ENCODE results near the gene RBM20. TPM values are rescaled to one million over a fixed set of nuclear protein-coding genes. Genes with fewer than 3 reads are reported as not detected.

The RBM20 gene
- total RNA-seq, 1 experiment from 2014 or later, result not detected

DNA sequence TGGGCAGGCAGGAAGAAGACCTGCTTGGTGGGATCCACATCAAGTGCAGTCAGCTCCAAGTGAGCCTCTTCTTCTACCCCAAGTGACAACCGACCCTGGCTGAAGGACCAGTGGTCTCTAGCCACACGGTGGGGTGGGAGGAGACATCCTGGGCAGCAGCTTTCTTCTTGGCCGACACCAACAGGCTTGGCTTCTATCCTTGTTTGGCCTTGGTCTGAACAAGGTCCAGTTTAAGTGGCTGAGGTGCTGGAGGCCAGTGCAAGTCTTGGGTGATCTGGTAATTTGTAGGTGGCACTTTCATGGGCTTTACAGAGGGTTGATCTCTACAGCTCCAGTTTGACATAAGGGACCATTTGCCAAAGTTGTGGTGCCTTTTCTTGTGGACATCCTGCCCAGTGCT is 164.0 kb downstream of the RBM20 start:
- BruUV-seq (replicated peaks), result no TSS peak
- H3K27ac Mint-ChIP-seq (ENCODE audit: unreplicated experiment), result no peak overlapping the region

DNA sequence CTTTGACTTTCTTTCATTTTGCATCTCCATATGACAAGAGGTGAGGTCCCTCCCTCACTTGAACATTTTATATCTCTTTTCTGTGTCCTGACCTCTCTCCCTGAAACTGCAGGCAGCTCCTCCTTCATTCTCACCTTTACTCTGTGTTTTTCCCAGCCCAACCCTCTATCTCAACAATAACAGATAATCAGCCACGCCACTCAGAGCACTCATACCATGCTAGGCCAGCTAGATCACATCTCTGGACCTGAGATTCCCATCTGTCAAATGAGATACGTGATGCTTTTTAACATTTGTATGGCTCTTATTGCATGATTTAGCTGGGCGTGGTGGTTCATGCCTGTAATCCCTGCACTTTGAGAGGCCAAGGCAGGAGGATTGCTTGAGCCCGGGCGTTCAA is 164.5 kb downstream of the RBM20 start:
- CTCF ChIA-PET, result no interaction called here
- BruUV-seq (replicated peaks), result no TSS peak
- no peaks in the 10 kb centered on the region for H3K4me1 Mint-ChIP-seq (ENCODE audit: low read depth, unreplicated experiment)

More for the DNA sequence above, 164.0 kb downstream of the RBM20 start:
- Mint-ChIP-seq H3K9me3 (ENCODE audit: low read depth, unreplicated experiment) (no peaks in the 10 kb centered on the region), H3K36me3 (ENCODE audit: insufficient read depth, unreplicated experiment) (no peaks in the 10 kb centered on the region), H3K4me3 (ENCODE audit: low read depth, unreplicated experiment) (no peak overlapping the region), H3K27me3 (ENCODE audit: unreplicated experiment) (peaks cover 8% of the 10 kb centered on the region), H3K4me1 (ENCODE audit: low read depth, unreplicated experiment) (no peaks in the 10 kb centered on the region)
- no peak for TF ChIP-seq CTCF (IDR thresholded peaks at IDR 0.05; ENCODE audit: unreplicated experiment)
- intact Hi-C loops (cut with micrococcal nuclease; ENCODE audit: unreplicated experiment), result no loop called here
- DNase-seq, result no peak
- CTCF ChIA-PET, result no interaction called here

DNA sequence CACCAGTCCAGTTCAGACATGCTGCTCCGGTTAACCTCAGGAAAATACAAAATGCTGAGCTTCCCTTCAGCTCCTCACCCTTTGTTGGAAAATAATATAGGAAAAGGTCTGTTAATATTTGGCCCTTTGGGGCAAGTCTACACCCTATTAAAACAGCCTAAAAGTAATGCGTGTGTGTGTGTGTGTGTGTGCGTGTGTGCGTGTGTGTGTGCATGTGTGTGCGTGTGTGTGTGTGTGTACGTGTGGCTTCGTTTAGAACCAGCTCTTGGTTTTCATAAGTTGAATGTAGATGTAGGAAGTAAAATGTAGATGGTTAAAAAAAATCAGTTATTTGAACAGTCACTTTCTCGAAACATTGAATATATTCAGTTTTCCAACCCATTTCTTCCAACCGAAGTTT is 166.5 kb downstream of the RBM20 start:
- Mint-ChIP-seq H3K4me1 (ENCODE audit: low read depth, unreplicated experiment) (no peaks in the 10 kb centered on the region), H3K4me3 (ENCODE audit: low read depth, unreplicated experiment) (no peak overlapping the region), H3K9me3 (ENCODE audit: low read depth, unreplicated experiment) (no peaks in the 10 kb centered on the region), H3K27ac (ENCODE audit: unreplicated experiment) (no peak overlapping the region), H3K27me3 (ENCODE audit: unreplicated experiment) (peaks cover under 1% of the 10 kb centered on the region), H3K36me3 (ENCODE audit: insufficient read depth, unreplicated experiment) (no peaks in the 10 kb centered on the region)
- intact Hi-C loops (cut with micrococcal nuclease; ENCODE audit: unreplicated experiment), result no loop called here
- DNase-seq, result no peak
- no TSS peak for BruUV-seq (replicated peaks)
- no peak for TF ChIP-seq CTCF (IDR thresholded peaks at IDR 0.05; ENCODE audit: unreplicated experiment)
- CTCF ChIA-PET, result no interaction called here

More for the DNA sequence above, 164.5 kb downstream of the RBM20 start:
- no peaks in the 10 kb centered on the region for H3K9me3 Mint-ChIP-seq (ENCODE audit: low read depth, unreplicated experiment)
- no peak overlapping the region for H3K4me3 Mint-ChIP-seq (ENCODE audit: low read depth, unreplicated experiment)
- H3K36me3 Mint-ChIP-seq (ENCODE audit: insufficient read depth, unreplicated experiment), result no peaks in the 10 kb centered on the region
- no peak overlapping the region for H3K27ac Mint-ChIP-seq (ENCODE audit: unreplicated experiment)
- no peak for TF ChIP-seq CTCF (IDR thresholded peaks at IDR 0.05; ENCODE audit: unreplicated experiment)
- DNase-seq, result no peak
- H3K27me3 Mint-ChIP-seq (ENCODE audit: unreplicated experiment), result peaks cover 8% of the 10 kb centered on the region
- intact Hi-C loops (cut with micrococcal nuclease; ENCODE audit: unreplicated experiment), result no loop called here

DNA sequence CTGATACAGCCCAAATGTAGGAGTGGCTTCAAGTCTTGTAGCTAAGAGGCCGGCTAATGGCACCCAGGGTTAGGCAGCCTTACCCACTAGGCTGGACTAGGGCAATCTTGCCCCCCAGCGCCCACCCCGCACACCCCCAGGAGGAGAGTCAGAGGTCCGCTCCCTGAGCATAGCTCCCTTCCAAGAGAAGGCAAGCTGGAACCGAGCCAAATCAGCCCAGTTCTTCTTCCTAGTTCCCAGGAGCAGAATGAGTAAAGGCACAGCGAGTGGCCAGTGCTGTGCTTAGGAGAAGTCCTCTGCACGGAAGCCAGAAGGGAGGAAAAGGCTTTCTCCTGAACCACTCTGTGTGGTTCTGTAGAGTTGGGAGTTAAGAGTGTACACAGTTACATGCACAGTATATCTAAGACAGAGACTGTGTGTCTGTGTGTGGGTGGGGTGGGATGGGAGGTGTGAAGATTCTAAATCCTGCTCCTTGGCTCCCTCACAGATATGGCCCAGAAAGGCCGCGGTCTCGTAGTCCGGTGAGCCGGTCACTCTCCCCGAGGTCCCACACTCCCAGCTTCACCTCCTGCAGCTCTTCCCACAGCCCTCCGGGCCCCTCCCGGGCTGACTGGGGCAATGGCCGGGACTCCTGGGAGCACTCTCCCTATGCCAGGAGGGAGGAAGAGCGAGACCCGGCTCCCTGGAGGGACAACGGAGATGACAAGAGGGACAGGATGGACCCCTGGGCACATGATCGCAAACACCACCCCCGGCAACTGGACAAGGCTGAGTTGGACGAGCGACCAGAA is 167.8 kb downstream of the RBM20 start:
- H3K36me3 Mint-ChIP-seq (ENCODE audit: insufficient read depth, unreplicated experiment), result no peaks in the 10 kb centered on the region
- H3K27ac Mint-ChIP-seq (ENCODE audit: unreplicated experiment), result no peak overlapping the region
- H3K9me3 Mint-ChIP-seq (ENCODE audit: low read depth, unreplicated experiment), result no peaks in the 10 kb centered on the region
- no peaks in the 10 kb centered on the region for H3K4me1 Mint-ChIP-seq (ENCODE audit: low read depth, unreplicated experiment)
- H3K27me3 Mint-ChIP-seq (ENCODE audit: unreplicated experiment), result no peaks in the 10 kb centered on the region
- no peak for TF ChIP-seq CTCF (IDR thresholded peaks at IDR 0.05; ENCODE audit: unreplicated experiment)
- CTCF ChIA-PET, result no interaction called here
- DNase-seq, result no peak
- BruUV-seq (replicated peaks), result no TSS peak
- H3K4me3 Mint-ChIP-seq (ENCODE audit: low read depth, unreplicated experiment), result no peak overlapping the region
- intact Hi-C loops (cut with micrococcal nuclease; ENCODE audit: unreplicated experiment), result no loop called here

Data from Calu3 (cell line).